Activated naive CD4-positive, alpha-beta T cell treated with anti-CD3 and anti-CD28 coated beads, Interleukin-2, amount 50 U/mL, for 16 hours (primary cell): Measurements from ENCODE around the gene BMP7.
"Not testable (repeated sequence)": the region's sequence is repeated elsewhere in the genome, so short reads cannot be mapped to it uniquely, and the experiment has no call there.

Source experiments
- DNase-seq: peaks from one replicate; pipeline ENCODE4 v3.0.0-alpha.2; 2020

BMP7 gene

GRCh38 chr20:57208198-57208597, 58.2 kb downstream of the BMP7 start:
- DNase-seq: no peak

DNA sequence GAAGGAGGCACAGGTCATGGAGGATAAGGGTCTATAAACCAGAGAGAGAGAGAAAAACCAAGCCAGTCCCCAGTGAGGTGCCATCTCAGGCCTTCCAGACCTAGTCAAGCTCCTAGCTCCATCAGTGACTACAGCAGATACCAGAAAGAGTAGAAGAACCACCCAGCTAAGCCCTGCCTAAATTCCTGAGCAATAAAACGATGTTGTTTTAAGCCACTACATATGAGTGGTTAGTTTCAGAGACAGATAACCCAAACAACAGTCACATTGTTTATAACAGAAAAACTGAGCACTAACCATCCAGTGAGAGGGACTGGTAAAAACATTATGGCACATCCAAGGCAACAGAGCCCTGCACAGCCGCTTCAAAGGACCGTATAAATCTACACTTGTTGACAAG, 59.2 kb downstream of the BMP7 start:
- DNase-seq: no peak

GRCh38 chr20:57205606-57206219, 60.7 kb downstream of the BMP7 start:
- no peak for DNase-seq

- DNase-seq: no peak
These were observed 62.5 kb downstream of the BMP7 start for GRCh38 chr20:57203986-57204385.

GRCh38 chr20:57203204-57203603, 63.2 kb downstream of the BMP7 start:
- no peak for DNase-seq

- DNase-seq: no peak
These were observed 64.1 kb downstream of the BMP7 start for GRCh38 chr20:57202309-57202708.

DNA sequence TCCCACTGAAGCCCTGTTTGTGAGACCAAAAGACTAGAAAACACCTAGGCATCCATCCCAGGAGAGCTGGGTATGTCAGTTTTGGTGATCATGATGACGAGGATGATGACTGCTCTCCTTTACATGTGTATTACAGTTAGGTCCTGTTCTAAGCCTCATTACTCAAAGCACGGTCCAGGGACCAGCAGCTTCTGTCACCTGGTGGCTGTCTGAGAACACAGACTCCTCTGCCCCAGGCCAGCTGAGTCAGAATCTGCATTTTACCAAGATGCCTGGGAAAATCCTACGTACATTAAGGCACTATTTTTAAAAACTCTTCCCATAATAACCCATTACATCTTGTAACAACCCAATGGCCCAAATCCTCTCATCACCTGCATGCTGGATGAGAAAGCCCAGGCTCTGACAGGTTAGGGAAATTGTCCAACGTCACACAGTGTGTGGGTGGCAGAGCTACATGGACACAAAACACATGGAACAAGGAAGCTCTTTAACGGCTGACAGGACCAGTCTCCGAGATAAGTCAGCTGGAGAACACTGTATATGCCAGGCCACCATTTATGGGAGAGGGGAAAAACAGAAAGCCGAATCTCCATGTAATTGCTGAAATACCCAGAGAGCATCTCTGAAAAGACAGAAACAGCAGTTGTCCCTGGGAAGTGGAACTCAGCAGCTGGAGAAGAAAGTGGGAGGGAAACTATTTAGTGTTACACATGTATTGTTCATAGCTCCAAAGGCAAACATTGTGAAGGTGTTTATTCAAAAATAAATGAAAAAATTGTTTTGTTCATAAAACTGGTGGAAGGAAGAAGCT, 65.4 kb downstream of the BMP7 start:
- no peak for DNase-seq

- DNase-seq: no peak
These were observed 66.6 kb downstream of the BMP7 start for GRCh38 chr20:57199656-57200405.

DNA sequence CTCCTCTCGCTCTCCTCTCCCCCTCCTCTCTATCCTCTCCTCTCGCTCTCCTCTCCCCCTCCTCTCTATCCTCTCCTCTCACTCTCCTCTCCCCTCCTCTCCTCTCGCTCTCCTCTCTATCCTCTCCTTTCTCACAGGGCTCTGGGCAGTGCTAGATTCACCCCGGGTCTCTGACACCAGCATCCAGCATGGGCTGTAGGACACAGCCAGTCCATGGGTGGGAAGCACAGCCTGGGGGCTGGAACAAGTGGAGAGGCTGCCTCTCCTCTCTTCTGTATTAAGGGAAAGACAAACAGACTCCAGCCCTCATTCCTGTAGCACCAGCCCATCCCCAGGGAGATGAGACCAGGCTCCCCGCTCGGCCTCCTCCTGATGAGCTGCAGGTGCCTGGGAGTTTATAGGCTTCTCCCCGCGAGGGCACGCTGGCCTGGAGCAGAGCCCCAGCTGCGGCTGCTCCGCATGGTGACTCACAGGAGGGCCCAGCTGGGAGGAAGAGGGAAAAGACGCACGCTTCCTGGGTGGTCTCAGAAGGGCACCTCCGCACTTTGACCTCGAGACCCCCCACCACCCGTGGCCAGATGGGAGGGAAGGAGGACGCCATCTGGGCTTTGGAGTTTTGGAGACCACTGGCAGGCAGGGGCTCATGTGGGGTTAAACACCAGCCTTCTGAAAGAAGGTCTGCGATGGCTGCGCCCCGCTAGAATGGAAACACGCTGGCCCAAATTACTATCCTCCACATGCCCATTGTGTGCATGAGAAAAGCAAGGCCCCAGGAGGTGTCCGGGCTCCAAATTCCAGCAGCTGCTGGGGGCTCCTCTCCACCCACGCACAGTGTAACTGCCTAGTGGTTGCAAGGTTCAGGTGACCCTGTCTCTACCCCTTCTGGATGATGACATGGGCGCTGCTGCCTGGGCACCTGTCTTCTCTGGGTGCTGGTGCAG, 68.0 kb downstream of the BMP7 start:
- no peak for DNase-seq

DNA sequence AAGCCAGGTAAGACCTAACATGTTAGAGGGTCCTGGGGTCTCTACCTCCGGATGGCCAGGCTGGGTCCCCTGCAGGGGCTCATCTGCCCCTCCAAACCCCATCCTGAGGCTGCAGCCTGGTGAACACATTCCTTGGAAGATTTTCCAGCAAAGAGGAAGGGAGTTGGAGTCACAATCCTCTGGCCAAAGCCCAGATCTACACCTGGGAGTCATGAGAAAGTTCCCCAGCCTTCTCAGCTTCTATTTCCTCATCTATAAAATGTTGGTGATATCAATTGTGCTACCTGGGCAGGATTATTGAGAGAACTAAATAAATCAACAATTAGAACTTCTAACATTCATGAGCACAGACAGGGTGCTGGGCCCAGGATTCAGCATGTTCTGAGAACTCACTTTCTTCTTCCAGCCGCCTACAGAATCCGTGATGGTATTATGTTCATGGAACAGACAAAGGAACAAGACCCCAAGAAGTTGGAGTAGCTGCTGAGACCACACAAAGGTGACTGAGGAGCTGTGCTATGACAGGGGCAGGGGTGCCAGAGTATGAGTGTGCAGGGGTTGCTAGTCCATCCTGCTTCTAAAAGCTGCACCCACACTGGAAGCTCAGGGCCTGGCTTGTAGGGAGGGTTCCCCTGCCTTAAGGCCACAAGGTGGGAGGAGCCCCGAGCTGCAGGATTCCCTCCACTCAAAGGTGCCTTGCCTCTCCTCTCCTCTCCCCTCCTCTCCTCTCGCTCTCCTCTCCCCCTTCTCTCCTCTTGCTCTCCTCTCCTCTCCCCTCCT, 68.9 kb downstream of the BMP7 start:
- no peak for DNase-seq

DNA sequence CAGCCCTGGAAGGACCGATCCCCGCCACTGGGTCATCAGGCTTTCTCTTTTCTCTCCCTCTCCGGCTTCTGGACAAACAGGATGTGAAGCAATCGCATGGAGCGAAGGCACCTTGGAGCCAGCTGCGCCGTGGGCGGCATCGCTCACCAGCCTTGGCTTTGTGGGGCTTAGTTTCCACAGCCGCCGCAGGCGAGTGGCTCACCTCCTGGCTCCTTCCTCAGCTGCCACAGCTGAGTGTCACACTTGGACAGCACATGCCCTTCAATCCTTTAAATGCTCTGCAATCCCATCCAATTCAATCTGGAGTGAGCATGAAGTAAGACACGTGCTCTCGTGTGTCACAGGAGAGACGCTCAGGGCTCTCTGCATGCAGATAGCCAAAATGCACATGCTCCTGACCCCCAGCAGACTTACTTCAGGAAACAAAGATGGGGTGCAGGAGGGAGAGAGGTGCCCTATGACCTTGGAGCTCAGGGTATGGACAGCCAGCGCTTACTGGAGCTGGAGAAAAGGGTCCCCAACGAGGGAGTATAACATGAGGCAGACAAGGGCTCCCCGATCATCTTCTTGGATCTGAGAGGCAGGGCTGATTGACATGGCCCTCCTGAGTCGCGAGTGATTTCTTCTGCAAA, 70.9 kb downstream of the BMP7 start:
- no peak for DNase-seq

GRCh38 chr20:57195023-57195422, 71.4 kb downstream of the BMP7 start:
- no peak for DNase-seq

DNA sequence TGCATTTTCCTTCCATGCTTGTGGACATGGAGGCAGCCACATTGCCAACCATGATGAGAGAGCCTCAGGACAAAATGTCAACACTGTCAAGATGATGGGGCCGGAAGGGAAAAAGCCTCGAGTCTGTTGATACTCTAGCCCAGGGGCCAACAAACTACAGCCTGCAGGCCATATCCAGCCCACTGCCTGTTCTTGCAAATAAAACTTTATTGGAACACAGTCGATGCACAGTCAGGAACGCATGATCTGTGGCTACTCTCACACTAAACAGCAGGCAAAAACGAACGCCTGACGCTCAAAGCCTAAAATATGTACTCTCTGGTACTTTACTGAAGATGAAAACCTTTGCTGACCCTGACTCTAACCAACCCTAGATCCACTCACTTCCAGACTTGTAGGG, 72.3 kb downstream of the BMP7 start:
- no peak for DNase-seq

- DNase-seq: no peak
These were observed 73.3 kb downstream of the BMP7 start for GRCh38 chr20:57193094-57193493.

DNA sequence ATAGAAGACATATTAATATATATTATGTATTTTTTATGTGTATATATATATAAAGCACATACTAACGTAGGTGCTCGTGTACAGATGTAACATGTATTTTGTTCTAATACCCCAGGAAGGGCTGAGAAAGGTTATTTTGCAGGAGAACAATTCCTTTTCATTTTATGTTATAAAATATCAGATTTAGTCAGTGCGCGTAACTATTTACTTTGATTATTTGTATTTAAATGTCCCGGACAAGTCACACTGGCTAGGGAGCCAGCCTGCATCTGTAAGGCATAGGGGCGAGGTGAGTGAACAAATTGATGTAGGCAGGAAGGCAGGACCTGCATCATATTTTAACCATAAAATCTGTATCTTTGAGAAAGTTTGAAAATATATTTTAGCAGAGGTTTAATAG, 74.1 kb downstream of the BMP7 start:
- no peak for DNase-seq

- not testable (repeated sequence) for DNase-seq
These were observed 75.2 kb downstream of the BMP7 start for GRCh38 chr20:57191265-57191638.

GRCh38 chr20:57190536-57191264, 75.7 kb downstream of the BMP7 start:
- DNase-seq: no peak

- no peak for DNase-seq
These were observed 76.7 kb downstream of the BMP7 start for GRCh38 chr20:57189713-57190112.

DNA sequence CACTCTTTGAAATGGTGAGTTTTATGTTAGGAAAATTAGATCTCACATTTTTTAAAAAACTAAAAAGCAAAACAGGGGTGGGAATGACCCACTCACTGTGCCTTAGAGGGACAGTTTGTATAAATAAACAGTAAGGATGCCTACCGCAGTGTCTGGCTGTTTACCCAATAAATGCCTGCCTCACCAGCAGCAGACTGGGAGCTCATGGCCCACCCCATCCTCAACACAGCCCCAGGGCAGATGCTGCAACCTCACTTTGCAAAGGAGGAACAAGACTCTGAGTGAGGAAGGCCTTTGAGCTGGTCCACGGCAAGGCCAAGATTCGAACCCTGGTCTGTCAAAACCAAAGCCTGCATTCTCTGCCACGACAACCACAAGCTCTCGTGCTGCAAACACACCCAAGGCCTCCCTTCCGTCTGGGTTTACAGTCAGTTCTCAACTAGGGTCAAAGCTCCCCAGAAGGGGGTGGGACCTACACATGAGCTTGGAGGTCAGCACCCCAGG, 77.8 kb downstream of the BMP7 start:
- no peak for DNase-seq

DNA sequence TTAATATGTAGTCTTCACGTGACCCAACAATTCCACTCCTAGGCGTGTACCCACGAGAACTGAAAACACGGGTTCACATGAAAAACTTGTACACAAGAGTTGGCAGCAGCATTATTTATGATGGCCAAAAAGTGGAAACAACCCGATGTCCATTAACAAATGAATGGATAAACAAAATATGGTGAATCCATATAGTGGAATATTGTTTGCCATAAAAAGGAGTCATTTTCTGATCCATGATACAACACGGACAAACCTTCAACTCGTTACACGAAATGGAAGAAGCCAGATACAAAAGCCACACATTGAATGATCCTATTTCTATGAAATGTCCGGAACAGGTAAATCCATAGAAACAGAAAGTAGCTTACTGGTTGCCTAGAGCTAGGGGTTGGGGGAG, 78.4 kb downstream of the BMP7 start:
- DNase-seq: no peak
